Transverse colon (tissue), 4 donors: Measurements from ENCODE around the gene ASB16.
A peak's percentile ranks its signal among the peaks of the same experiment; 100 is the strongest.

Experiments
- EP300 ChIP-seq: sonication (generic); formaldehyde crosslinking; IDR thresholded peaks from one replicate; pipeline ENCODE4 v1.6.1; 2017; ENCODE audit warnings: antibody characterized with exemption, low read depth
- POLR2A ChIP-seq: fragments of 450-650 bp; IDR thresholded peaks from one replicate; pipeline ENCODE4 v1.6.1; 2016; ENCODE audit warnings: antibody characterized with exemption, mild to moderate bottlenecking, moderate library complexity
- POLR2AphosphoS5 ChIP-seq, 3 donors: sonication (generic); formaldehyde crosslinking; IDR thresholded peaks; one replicate each; pipeline ENCODE4 v1.6.1; 2016; ENCODE audit warnings: antibody characterized with exemption in 3 of 3
- TF ChIP-seq, protein P1 (sequence below), 5 experiments: fragments of 200-600 bp in 3 of 5; fragments of 450-650 bp in 2 of 5; sonication (generic) in 3 of 5; IDR thresholded peaks; 1 replicate in 2 of 5; 2 replicates in 3 of 5; pipeline ENCODE4 v1.5.1; 2016 to 2017; ENCODE audit warnings: antibody characterized with exemption in 5 of 5, inconsistent platforms in 3 of 5, mild to moderate bottlenecking in 2 of 5, moderate library complexity in 1 of 5

GRCh38 chr17:44124118-44124438 lies 46.4 kb upstream of the ASB16 start:
- TF ChIP-seq, protein P1, sequence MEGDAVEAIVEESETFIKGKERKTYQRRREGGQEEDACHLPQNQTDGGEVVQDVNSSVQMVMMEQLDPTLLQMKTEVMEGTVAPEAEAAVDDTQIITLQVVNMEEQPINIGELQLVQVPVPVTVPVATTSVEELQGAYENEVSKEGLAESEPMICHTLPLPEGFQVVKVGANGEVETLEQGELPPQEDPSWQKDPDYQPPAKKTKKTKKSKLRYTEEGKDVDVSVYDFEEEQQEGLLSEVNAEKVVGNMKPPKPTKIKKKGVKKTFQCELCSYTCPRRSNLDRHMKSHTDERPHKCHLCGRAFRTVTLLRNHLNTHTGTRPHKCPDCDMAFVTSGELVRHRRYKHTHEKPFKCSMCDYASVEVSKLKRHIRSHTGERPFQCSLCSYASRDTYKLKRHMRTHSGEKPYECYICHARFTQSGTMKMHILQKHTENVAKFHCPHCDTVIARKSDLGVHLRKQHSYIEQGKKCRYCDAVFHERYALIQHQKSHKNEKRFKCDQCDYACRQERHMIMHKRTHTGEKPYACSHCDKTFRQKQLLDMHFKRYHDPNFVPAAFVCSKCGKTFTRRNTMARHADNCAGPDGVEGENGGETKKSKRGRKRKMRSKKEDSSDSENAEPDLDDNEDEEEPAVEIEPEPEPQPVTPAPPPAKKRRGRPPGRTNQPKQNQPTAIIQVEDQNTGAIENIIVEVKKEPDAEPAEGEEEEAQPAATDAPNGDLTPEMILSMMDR (IDR thresholded peaks at IDR 0.05): peak in 2 of 5 experiments; percentile 1 to 8
- TF ChIP-seq POLR2AphosphoS5 (IDR thresholded peaks at IDR 0.05): no peak
- no peak for TF ChIP-seq POLR2A
- TF ChIP-seq EP300: no peak
